Raji (cell line): ENCODE results near the gene HMCN1.

ENCODE experiments used
- POLR2A ChIP-seq: IDR thresholded peaks from 2 replicates; pipeline ENCODE4 v1.6.1; 2011; ENCODE audit warnings: low read depth, low read length, control low read depth; ENCODE audit not compliant: insufficient read depth

HMCN1 gene

DNA sequence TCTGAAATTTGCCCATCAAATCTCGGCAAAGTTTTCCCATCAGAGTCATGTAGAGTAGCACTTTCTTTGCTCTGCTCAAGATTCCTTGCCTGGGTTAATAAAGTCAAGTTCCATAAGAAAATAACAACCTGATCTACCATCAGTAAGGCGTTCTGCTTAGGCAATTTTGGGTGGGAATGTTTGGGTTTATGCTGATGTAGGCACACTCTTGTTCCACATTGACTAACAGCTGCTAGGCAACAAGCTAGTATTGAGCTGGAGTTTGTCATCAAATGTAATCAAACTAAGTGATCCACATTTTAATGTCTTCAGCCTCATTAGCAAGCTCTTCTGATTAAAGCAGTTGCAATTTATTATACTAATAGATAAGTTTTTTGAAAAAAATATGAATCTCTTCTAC lies 12.1 kb upstream of the HMCN1 start:
- TF ChIP-seq POLR2A, result no peak

DNA sequence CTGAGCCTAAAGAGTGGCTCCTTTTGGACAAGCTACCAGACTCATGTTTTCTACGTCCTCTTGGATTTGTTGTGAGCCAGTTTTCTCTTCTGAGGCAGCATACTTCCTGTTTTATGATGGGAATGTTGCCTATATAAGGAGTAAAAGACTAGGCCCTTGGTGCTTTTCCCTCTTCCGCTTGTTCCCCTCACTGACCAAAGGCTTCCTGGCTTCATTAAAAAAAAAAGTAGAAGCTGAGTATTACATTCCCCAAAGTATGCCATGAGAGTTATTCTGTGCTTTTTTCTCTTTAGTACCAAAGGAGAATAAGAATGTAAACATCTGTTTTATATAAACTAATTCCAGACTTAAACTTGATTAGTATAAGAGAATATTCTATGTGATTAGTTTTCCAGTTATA lies 6.5 kb upstream of the HMCN1 start:
- no peak for TF ChIP-seq POLR2A

DNA sequence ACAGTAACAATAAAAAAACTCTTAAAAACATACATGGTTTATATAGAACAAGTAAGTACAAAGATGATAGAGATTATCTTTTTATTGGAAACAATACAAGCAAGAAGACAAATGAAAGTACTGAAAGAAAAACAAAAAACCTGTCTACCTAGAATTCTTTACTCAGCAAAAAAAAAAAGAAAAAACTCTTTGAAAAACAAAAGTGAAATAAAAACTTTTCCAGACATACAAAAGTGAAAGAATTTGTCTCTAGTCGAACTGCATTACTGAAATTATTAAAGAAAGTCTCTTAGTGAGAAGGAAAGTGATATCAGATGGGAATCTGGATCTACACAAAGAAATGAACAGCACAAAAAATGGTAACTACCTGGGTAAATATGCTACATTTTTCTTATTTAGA lies 2.7 kb upstream of the HMCN1 start:
- TF ChIP-seq POLR2A, result no peak

GRCh38 chr1:185732951-185733350 lies 1.2 kb upstream of the HMCN1 start:
- TF ChIP-seq POLR2A, result no peak

GRCh38 chr1:185734929-185735700 lies 924 bp downstream of the HMCN1 start:
- no peak for TF ChIP-seq POLR2A

GRCh38 chr1:185735701-185736064 lies 1.5 kb downstream of the HMCN1 start:
- no peak for TF ChIP-seq POLR2A

DNA sequence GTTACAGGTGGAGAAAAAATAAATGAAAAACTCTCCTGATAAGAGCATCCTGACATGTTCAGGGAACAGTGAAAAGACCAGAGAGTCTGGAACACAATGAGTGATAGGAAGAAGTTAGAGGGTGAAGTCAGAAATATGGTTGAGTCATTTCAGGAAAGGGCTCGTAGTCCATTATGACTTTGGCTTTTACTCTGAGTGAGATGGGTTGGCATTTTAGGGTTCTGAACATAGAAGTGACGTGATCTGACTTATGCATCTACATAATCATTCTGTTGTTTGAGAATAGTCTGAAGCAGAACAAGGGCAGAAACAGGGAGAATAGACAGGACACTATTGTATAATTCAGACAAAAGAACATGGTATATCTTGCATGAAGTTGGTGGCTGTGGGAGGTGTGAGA lies 5.8 kb downstream of the HMCN1 start:
- TF ChIP-seq POLR2A, result no peak

DNA sequence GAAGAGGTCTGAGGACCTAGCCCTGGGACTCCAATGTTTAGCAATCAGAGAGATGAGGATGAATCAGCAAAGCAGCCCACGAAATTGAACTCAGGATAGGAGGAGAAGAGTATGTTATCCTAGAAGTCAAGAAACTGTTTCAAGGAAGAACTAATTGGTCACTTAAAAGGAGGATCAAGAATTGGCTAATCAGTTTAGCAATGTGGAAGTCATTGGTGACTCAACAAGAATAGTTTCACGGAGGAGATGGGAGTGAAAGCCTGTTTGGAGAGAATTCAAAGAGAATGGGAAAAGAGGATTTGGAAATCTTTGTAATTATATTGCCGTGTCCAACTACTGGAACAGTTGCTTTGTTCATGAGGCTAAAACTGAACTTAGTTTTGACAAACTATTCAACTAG lies 7.4 kb downstream of the HMCN1 start:
- no peak for TF ChIP-seq POLR2A

DNA sequence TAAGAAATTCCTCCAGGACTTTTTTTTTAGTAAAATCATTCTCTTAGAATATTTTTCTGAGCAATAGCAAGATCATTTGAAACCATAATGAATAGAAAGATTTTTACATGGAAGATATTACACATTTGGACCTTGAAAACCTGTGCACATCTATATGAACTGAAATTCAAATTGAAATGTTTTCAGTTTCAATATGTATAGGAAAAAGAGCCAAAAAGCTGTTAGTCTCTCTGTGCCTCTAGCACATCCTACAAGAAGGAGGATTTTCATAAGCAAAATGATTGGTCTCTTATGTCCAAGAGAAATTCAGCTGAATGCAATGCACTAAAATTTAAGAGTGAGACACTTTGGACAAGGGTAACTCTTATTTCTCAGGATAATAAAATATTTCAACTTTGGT lies 8.2 kb downstream of the HMCN1 start:
- TF ChIP-seq POLR2A, result no peak

GRCh38 chr1:185745165-185745564 lies 11.0 kb downstream of the HMCN1 start:
- TF ChIP-seq POLR2A, result no peak

DNA sequence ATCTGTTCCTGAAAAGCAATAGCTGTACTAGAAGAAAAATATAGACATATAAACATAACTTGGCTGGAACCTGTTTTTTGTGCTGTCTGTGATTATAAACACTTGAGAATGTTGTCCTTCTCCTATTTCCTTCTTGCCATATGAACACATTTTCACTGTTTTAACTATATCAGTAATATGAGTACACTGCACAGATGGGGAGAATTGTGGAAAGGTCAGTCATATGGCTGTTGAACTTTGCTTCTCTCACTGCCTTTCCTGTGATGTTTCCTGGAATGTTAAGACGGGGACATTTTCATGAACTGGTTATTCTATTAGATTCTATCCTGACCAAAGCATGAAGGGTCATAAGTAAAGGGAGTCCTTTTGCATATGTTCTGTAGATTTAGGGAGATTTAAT lies 24.9 kb downstream of the HMCN1 start:
- TF ChIP-seq POLR2A, result no peak

- TF ChIP-seq POLR2A, result no peak
Measured at GRCh38 chr1:185761841-185762240, 27.6 kb downstream of the HMCN1 start.

GRCh38 chr1:185767508-185768120 lies 33.4 kb downstream of the HMCN1 start:
- no peak for TF ChIP-seq POLR2A

DNA sequence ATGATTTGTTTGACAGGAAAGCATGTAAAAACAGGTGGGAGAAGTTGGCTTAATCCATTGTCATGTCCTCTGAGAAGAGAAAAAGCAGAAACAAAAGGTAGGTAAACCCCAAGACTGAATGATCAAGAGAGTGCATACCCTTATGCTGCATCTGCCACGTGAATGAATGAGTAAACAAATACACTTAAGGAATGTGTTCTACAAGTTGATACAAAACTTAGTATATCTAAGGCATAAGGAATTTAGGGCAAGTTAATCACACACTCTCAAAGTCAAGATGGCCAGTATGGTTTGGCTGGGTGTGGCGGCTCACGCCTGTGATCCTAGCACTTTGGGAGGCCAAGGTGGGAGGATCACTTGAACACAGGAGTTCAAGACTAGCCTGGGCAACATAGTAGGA lies 34.2 kb downstream of the HMCN1 start:
- no peak for TF ChIP-seq POLR2A

- no peak for TF ChIP-seq POLR2A
Measured at GRCh38 chr1:185769136-185769535, 34.9 kb downstream of the HMCN1 start.

- no peak for TF ChIP-seq POLR2A
Measured at GRCh38 chr1:185774394-185774793, 40.2 kb downstream of the HMCN1 start.

- TF ChIP-seq POLR2A, result no peak
Measured at GRCh38 chr1:185775501-185775900, 41.3 kb downstream of the HMCN1 start.
